ENCODE data around the gene OR2AE1.
"Not testable (repeated sequence)": the region's sequence is repeated elsewhere in the genome, so short reads cannot be mapped to it uniquely, and the experiment has no call there.

Gene OR2AE1

GRCh38 chr7:99876933-99877332 lies at the start of gene OR2AE1:
Gene OR2AE1 (minus strand): TSS chr7:99877033. CDS start chr7:99877033, 0 bp downstream.
- no peak for DNase-seq (ENCODE audit: low read depth, low spot score)
- H3K27ac ChIP-seq: no peak within 1 kb of the TSS

- no peak overlapping the region for H3K27ac ChIP-seq
- DNase-seq (ENCODE audit: low read depth, low spot score): no peak
Observed at GRCh38 chr7:99926321-99926720, 49.5 kb upstream of the OR2AE1 start.

- no peak overlapping the region for H3K27ac ChIP-seq
- no peak for DNase-seq (ENCODE audit: low read depth, low spot score)
Observed at GRCh38 chr7:99923200-99923599, 46.4 kb upstream of the OR2AE1 start.

GRCh38 chr7:99920149-99920548 lies 43.3 kb upstream of the OR2AE1 start:
- DNase-seq (ENCODE audit: low read depth, low spot score): no peak
- peak overlapping the region; percentile 90 for H3K27ac ChIP-seq

GRCh38 chr7:99919814-99920112 lies 42.9 kb upstream of the OR2AE1 start:
- H3K27ac ChIP-seq: peak overlapping the region; percentile 90
- no peak for DNase-seq (ENCODE audit: low read depth, low spot score)

- peak; percentile 46 for DNase-seq (ENCODE audit: low read depth, low spot score)
- peak within 1 kb of the TSS; percentile 90 for H3K27ac ChIP-seq
Observed at GRCh38 chr7:99918959-99919813, 42.4 kb upstream of the OR2AE1 start, which contains the start of gene TRIM4. Gene TRIM4 (minus strand): TSS chr7:99919530. CDS start chr7:99919401, 129 bp downstream.

GRCh38 chr7:99910976-99911375 lies 34.1 kb upstream of the OR2AE1 start:
- DNase-seq (ENCODE audit: low read depth, low spot score): no peak

GRCh38 chr7:99901581-99901980 lies 24.7 kb upstream of the OR2AE1 start:
- H3K27ac ChIP-seq: no peak overlapping the region
- DNase-seq (ENCODE audit: low read depth, low spot score): no peak

More at GRCh38 chr7:99910976-99911375, 34.1 kb upstream of the OR2AE1 start:
- no peak overlapping the region for H3K27ac ChIP-seq

- DNase-seq (ENCODE audit: low read depth, low spot score): no peak
- H3K27ac ChIP-seq: no peak overlapping the region
Observed at GRCh38 chr7:99899830-99900519, 23.1 kb upstream of the OR2AE1 start.

- H3K27ac ChIP-seq: no peak overlapping the region
- DNase-seq (ENCODE audit: low read depth, low spot score): no peak
Observed at GRCh38 chr7:99898836-99899235, 22.0 kb upstream of the OR2AE1 start.

- no peak for DNase-seq (ENCODE audit: low read depth, low spot score)
- no peak overlapping the region for H3K27ac ChIP-seq
Observed at GRCh38 chr7:99898023-99898357, 21.2 kb upstream of the OR2AE1 start.

- DNase-seq (ENCODE audit: low read depth, low spot score): no peak
- H3K27ac ChIP-seq: no peak overlapping the region
Observed at GRCh38 chr7:99897322-99898022, 20.6 kb upstream of the OR2AE1 start.

- no peak overlapping the region for H3K27ac ChIP-seq
- DNase-seq (ENCODE audit: low read depth, low spot score): no peak
Observed at GRCh38 chr7:99894738-99895137, 17.9 kb upstream of the OR2AE1 start.

GRCh38 chr7:99893280-99893679 lies 16.4 kb upstream of the OR2AE1 start:
- DNase-seq (ENCODE audit: low read depth, low spot score): no peak
- no peak overlapping the region for H3K27ac ChIP-seq

- H3K27ac ChIP-seq; DNase-seq (ENCODE audit: low read depth, low spot score): not testable (repeated sequence)
Observed at GRCh38 chr7:99890348-99890747, 13.5 kb upstream of the OR2AE1 start.

GRCh38 chr7:99888366-99888765 lies 11.5 kb upstream of the OR2AE1 start:
- H3K27ac ChIP-seq; DNase-seq (ENCODE audit: low read depth, low spot score): not testable (repeated sequence)

GRCh38 chr7:99881370-99881769 lies 4.5 kb upstream of the OR2AE1 start:
- H3K27ac ChIP-seq: no peak overlapping the region
- DNase-seq (ENCODE audit: low read depth, low spot score): no peak

- DNase-seq (ENCODE audit: low read depth, low spot score): no peak
- H3K27ac ChIP-seq: no peak overlapping the region
Observed at GRCh38 chr7:99876491-99876890, 342 bp downstream of the OR2AE1 start.

GRCh38 chr7:99868246-99868645 lies 8.6 kb downstream of the OR2AE1 start:
- DNase-seq (ENCODE audit: low read depth, low spot score): no peak
- no peak overlapping the region for H3K27ac ChIP-seq

GRCh38 chr7:99867477-99867876 lies 9.4 kb downstream of the OR2AE1 start:
- DNase-seq (ENCODE audit: low read depth, low spot score); H3K27ac ChIP-seq: not testable (repeated sequence)

GRCh38 chr7:99863847-99864440 lies 12.9 kb downstream of the OR2AE1 start:
- no peak overlapping the region for H3K27ac ChIP-seq
- DNase-seq (ENCODE audit: low read depth, low spot score): no peak
